Upper lobe of left lung (tissue), 4 donors: ENCODE measurements around the gene SART1.

Experiments
- POLR2A ChIP-seq, 4 donors: fragments of 450-650 bp; IDR thresholded peaks; one replicate each; pipeline ENCODE4 v1.5.1; 2016 to 2017; ENCODE audit warnings: antibody characterized with exemption in 4 of 4, mild to moderate bottlenecking in 2 of 4
- TF ChIP-seq, protein P1 (sequence below), 6 experiments: fragments of 450-650 bp in 4 of 6; fragments of 200-600 bp in 2 of 6; sonication (generic) in 2 of 6; IDR thresholded peaks; one replicate each; pipeline ENCODE4 v1.5.1; 2016 to 2019; ENCODE audit warnings: antibody characterized with exemption in 6 of 6

DNA sequence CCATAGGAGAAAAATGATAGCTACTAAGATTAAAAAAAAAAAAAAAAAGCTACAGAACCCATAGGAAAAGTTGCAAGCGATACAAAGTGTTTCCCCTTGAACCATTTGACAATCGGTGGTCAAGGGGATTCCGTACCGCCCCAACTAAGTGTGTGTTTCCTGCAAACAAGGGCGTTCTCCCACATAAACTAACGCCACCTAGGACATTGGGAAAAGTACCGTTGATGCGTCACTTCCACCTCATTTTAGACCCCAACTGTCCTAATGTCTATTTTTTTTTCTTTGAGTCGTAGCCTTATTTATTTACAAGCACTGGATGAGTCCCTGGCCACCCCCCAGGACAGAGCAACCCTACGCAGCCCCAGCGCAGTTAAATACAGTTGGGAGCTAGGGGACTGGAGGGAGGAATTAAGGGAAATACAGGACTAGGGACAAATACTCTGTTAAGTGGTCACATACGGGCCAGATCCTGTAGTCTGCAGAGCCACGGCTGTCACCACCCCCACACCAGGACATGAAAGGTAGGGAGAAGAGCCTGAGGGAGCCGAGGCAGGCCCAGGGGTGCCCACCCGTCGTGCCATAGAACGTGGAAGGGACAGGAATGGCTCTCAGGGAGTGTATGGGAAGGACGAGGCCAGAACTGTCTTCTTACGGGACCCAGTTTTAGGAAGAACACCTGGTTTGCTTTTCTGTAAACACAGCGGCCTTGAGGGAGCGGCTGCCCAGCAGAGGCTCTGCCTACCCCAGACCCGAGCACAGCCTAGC, 21.5 kb downstream of the SART1 start:
- TF ChIP-seq POLR2A (IDR thresholded peaks at IDR 0.05): no peak
- TF ChIP-seq, protein P1, sequence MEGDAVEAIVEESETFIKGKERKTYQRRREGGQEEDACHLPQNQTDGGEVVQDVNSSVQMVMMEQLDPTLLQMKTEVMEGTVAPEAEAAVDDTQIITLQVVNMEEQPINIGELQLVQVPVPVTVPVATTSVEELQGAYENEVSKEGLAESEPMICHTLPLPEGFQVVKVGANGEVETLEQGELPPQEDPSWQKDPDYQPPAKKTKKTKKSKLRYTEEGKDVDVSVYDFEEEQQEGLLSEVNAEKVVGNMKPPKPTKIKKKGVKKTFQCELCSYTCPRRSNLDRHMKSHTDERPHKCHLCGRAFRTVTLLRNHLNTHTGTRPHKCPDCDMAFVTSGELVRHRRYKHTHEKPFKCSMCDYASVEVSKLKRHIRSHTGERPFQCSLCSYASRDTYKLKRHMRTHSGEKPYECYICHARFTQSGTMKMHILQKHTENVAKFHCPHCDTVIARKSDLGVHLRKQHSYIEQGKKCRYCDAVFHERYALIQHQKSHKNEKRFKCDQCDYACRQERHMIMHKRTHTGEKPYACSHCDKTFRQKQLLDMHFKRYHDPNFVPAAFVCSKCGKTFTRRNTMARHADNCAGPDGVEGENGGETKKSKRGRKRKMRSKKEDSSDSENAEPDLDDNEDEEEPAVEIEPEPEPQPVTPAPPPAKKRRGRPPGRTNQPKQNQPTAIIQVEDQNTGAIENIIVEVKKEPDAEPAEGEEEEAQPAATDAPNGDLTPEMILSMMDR (IDR thresholded peaks at IDR 0.05): no peak
